ENCODE data around the gene PHF11. TPM values are rescaled to one million over a fixed set of nuclear protein-coding genes. Genes with fewer than 3 reads are reported as not detected.

PHF11 gene
- total and polyA plus RNA-seq, 2 experiments from 2014 or later, result 7.4 to 13.5 TPM

GRCh38 chr13:49503951-49504350, 8.2 kb downstream of the PHF11 start:
- H2AFZ ChIP-seq, result no peak overlapping the region
- no peaks in the 10 kb centered on the region for H3K4me1 ChIP-seq (ENCODE audit: insufficient read depth)
- H3K79me2 ChIP-seq (replicated peaks; ENCODE audit: insufficient read depth), result no peaks in the 10 kb centered on the region
- no peaks in the 10 kb centered on the region for H3K27me3 ChIP-seq (ENCODE audit: insufficient read depth)
- H3K36me3 Mint-ChIP-seq (ENCODE audit: low read depth), result no peaks in the 10 kb centered on the region
- H3K27ac Mint-ChIP-seq, result no peak overlapping the region
- H3K4me2 ChIP-seq, result no peak overlapping the region
- H4K20me1 ChIP-seq (replicated peaks; ENCODE audit: insufficient read depth), result no peaks in the 10 kb centered on the region
- H3K4me1 Mint-ChIP-seq, result peaks cover 2% of the 10 kb centered on the region; the same call in 1 of the 3 replicates
- no peak overlapping the region for H3K4me3 Mint-ChIP-seq
- ATAC-seq (no peak), DNase-seq (ENCODE audit: low spot score) (no peak)
- H3K27me3 Mint-ChIP-seq (ENCODE audit: insufficient read depth, low read depth, poor library complexity), result no peaks in the 10 kb centered on the region
- H3K9me2 ChIP-seq (ENCODE audit: insufficient read depth), result no peaks in the 10 kb centered on the region
- H3F3A ChIP-seq (replicated peaks; ENCODE audit: low read depth), result no peaks in the 10 kb centered on the region
- H3K4me3 ChIP-seq, result no peak overlapping the region
- H3K9me3 Mint-ChIP-seq, result no peaks in the 10 kb centered on the region
- no peak overlapping the region for H3K27ac ChIP-seq (ENCODE audit: low read depth)
- no peaks in the 10 kb centered on the region for H3K36me3 ChIP-seq (ENCODE audit: insufficient read depth)
- TF ChIP-seq EZH2phosphoT487 (IDR thresholded peaks at IDR 0.05; ENCODE audit: unreplicated experiment) (no peak), ZNF331 (CRISPR knock-in tag; IDR thresholded peaks at IDR 0.05; ENCODE audit: low read depth) (no peak), JUNB (IDR thresholded peaks at IDR 0.05; ENCODE audit: unreplicated experiment) (no peak), NANOG (IDR thresholded peaks at IDR 0.05; ENCODE audit: borderline replicate concordance) (no peak)

GRCh38 chr13:49512578-49512977, 16.8 kb downstream of the PHF11 start:
- Mint-ChIP-seq H3K36me3 (ENCODE audit: low read depth) (peaks cover 5% of the 10 kb centered on the region; the same call in 1 of the 3 replicates), H3K9me3 (no peaks in the 10 kb centered on the region; the same call in 2 of the 3 replicates), H3K4me3 (no peak overlapping the region), H3K27ac (no peak overlapping the region), H3K27me3 (ENCODE audit: insufficient read depth, low read depth, poor library complexity) (no peaks in the 10 kb centered on the region), H3K4me1 (peaks cover 2% of the 10 kb centered on the region; the same call in 1 of the 3 replicates)
- H3K4me1 ChIP-seq (ENCODE audit: insufficient read depth), result peaks cover under 1% of the 10 kb centered on the region; the same call in 1 of the 2 replicates
- H3K36me3 ChIP-seq (ENCODE audit: insufficient read depth), result no peaks in the 10 kb centered on the region
- no peak overlapping the region for H3K4me2 ChIP-seq
- H4K20me1 ChIP-seq (replicated peaks; ENCODE audit: insufficient read depth), result no peaks in the 10 kb centered on the region
- H3K79me2 ChIP-seq (replicated peaks; ENCODE audit: insufficient read depth), result no peaks in the 10 kb centered on the region
- ATAC-seq (no peak), DNase-seq (ENCODE audit: low spot score) (no peak)
- H3K9me2 ChIP-seq (ENCODE audit: insufficient read depth), result no peaks in the 10 kb centered on the region
- no peak overlapping the region for H3K4me3 ChIP-seq
- no peak overlapping the region for H3K27ac ChIP-seq (ENCODE audit: low read depth)
- no peak overlapping the region for H2AFZ ChIP-seq
- H3K27me3 ChIP-seq (ENCODE audit: insufficient read depth), result no peaks in the 10 kb centered on the region
- TF ChIP-seq, protein P1, sequence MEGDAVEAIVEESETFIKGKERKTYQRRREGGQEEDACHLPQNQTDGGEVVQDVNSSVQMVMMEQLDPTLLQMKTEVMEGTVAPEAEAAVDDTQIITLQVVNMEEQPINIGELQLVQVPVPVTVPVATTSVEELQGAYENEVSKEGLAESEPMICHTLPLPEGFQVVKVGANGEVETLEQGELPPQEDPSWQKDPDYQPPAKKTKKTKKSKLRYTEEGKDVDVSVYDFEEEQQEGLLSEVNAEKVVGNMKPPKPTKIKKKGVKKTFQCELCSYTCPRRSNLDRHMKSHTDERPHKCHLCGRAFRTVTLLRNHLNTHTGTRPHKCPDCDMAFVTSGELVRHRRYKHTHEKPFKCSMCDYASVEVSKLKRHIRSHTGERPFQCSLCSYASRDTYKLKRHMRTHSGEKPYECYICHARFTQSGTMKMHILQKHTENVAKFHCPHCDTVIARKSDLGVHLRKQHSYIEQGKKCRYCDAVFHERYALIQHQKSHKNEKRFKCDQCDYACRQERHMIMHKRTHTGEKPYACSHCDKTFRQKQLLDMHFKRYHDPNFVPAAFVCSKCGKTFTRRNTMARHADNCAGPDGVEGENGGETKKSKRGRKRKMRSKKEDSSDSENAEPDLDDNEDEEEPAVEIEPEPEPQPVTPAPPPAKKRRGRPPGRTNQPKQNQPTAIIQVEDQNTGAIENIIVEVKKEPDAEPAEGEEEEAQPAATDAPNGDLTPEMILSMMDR (conservative IDR thresholded peaks at IDR 0.05; ENCODE audit: low read depth in 2 of 2), result no peak
- TF ChIP-seq EZH2 (IDR thresholded peaks at IDR 0.05; ENCODE audit: low read depth, unreplicated experiment), result no peak
- TF ChIP-seq EZH2phosphoT487 (IDR thresholded peaks at IDR 0.05; ENCODE audit: unreplicated experiment), result no peak
- TF ChIP-seq, protein P2, sequence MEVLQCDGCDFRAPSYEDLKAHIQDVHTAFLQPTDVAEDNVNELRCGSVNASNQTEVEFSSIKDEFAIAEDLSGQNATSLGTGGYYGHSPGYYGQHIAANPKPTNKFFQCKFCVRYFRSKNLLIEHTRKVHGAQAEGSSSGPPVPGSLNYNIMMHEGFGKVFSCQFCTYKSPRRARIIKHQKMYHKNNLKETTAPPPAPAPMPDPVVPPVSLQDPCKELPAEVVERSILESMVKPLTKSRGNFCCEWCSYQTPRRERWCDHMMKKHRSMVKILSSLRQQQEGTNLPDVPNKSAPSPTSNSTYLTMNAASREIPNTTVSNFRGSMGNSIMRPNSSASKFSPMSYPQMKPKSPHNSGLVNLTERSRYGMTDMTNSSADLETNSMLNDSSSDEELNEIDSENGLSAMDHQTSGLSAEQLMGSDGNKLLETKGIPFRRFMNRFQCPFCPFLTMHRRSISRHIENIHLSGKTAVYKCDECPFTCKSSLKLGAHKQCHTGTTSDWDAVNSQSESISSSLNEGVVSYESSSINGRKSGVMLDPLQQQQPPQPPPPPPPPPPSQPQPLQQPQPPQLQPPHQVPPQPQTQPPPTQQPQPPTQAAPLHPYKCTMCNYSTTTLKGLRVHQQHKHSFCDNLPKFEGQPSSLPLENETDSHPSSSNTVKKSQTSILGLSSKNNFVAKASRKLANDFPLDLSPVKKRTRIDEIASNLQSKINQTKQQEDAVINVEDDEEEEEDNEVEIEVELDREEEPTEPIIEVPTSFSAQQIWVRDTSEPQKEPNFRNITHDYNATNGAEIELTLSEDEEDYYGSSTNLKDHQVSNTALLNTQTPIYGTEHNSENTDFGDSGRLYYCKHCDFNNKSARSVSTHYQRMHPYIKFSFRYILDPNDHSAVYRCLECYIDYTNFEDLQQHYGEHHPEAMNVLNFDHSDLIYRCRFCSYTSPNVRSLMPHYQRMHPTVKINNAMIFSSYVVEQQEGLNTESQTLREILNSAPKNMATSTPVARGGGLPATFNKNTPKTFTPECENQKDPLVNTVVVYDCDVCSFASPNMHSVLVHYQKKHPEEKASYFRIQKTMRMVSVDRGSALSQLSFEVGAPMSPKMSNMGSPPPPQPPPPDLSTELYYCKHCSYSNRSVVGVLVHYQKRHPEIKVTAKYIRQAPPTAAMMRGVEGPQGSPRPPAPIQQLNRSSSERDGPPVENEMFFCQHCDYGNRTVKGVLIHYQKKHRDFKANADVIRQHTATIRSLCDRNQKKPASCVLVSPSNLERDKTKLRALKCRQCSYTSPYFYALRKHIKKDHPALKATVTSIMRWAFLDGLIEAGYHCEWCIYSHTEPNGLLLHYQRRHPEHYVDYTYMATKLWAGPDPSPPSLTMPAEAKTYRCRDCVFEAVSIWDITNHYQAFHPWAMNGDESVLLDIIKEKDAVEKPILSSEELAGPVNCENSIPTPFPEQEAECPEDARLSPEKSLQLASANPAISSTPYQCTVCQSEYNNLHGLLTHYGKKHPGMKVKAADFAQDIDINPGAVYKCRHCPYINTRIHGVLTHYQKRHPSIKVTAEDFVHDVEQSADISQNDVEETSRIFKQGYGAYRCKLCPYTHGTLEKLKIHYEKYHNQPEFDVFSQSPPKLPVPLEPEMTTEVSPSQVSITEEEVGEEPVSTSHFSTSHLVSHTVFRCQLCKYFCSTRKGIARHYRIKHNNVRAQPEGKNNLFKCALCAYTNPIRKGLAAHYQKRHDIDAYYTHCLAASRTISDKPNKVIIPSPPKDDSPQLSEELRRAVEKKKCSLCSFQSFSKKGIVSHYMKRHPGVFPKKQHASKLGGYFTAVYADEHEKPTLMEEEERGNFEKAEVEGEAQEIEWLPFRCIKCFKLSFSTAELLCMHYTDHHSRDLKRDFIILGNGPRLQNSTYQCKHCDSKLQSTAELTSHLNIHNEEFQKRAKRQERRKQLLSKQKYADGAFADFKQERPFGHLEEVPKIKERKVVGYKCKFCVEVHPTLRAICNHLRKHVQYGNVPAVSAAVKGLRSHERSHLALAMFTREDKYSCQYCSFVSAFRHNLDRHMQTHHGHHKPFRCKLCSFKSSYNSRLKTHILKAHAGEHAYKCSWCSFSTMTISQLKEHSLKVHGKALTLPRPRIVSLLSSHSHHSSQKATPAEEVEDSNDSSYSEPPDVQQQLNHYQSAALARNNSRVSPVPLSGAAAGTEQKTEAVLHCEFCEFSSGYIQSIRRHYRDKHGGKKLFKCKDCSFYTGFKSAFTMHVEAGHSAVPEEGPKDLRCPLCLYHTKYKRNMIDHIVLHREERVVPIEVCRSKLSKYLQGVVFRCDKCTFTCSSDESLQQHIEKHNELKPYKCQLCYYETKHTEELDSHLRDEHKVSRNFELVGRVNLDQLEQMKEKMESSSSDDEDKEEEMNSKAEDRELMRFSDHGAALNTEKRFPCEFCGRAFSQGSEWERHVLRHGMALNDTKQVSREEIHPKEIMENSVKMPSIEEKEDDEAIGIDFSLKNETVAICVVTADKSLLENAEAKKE (CRISPR knock-in tag; IDR thresholded peaks at IDR 0.05), result no peak
- TF ChIP-seq NANOG (IDR thresholded peaks at IDR 0.05; ENCODE audit: borderline replicate concordance), result no peak
- TF ChIP-seq CREB1 (CRISPR knock-in tag; IDR thresholded peaks at IDR 0.05; ENCODE audit: low read depth), result no peak
- H3F3A ChIP-seq (replicated peaks; ENCODE audit: low read depth), result no peaks in the 10 kb centered on the region

Measured in GM23338 (cell line).